Mucosa of descending colon (tissue), 3 donors: ENCODE data around the gene MAGEB1. TPM values are rescaled to one million over a fixed set of nuclear protein-coding genes. Genes with fewer than 3 reads are reported as not detected.

Experiments used
- ATAC-seq: fragments of 200-7000 bp; cut with Tn5 transposase; one replicate; pipeline ENCODE4 v1.9.1; 2020; ENCODE audit warnings: mild to moderate bottlenecking, moderate library complexity
- DNase-seq, 3 donors: peaks; one replicate each; pipeline ENCODE4 v3.0.0-alpha.2; 2020
- H3K36me3 ChIP-seq: fragments of 200-600 bp; one replicate; pipeline ENCODE4 v1.8.0; 2021; ENCODE audit warnings: low read depth, mild to moderate bottlenecking
- H3K4me1 ChIP-seq: fragments of 200-600 bp; one replicate; pipeline ENCODE4 v1.8.0; 2021; ENCODE audit warnings: low read depth, mild to moderate bottlenecking
- H3K4me3 ChIP-seq: fragments of 200-600 bp; one replicate; pipeline ENCODE4 v1.8.0; 2021; ENCODE audit warnings: mild to moderate bottlenecking
- H3K9me3 ChIP-seq: fragments of 200-600 bp; one replicate; pipeline ENCODE4 v1.8.0; 2021; ENCODE audit warnings: mild to moderate bottlenecking
- intact Hi-C, 2 donors: fragments of 100-400 bp; cut with DNase I in 1 of 2; cut with micrococcal nuclease in 1 of 2; formaldehyde crosslinking; loops; one replicate each; pipeline versions ENCODE4 v1.11.0 to v1.11.1; 2022; cut with DNase I, micrococcal nuclease
- total RNA-seq, 3 donors: library from RNA; stranded (reverse); fragmentation: NEBNext Ultra II Directional in 2 of 3; extraction: Animal tissue kit (Norgen Biotek cat#: 25700) in 2 of 3; gene quantifications; one replicate each; pipeline versions ENCODE4 v1.2.1 to v1.2.4, GENCODE V29; 2021 to 2023
- TF ChIP-seq, protein P1 (sequence below): fragments of 200-600 bp; IDR thresholded peaks from one replicate; pipeline ENCODE4 v1.8.0; 2022; ENCODE audit warnings: antibody characterized with exemption, mild to moderate bottlenecking
- donor health status: DM: no; HTN: no; CAD: no; lungs with moderate emphysema.
- donor health status: DM: no; HTN: no; CAD: no.
- donor health status: DM: no; HTN: yes; CAD: no.

Gene MAGEB1
- total RNA-seq, 3 donors from 2014 or later = not detected

DNA sequence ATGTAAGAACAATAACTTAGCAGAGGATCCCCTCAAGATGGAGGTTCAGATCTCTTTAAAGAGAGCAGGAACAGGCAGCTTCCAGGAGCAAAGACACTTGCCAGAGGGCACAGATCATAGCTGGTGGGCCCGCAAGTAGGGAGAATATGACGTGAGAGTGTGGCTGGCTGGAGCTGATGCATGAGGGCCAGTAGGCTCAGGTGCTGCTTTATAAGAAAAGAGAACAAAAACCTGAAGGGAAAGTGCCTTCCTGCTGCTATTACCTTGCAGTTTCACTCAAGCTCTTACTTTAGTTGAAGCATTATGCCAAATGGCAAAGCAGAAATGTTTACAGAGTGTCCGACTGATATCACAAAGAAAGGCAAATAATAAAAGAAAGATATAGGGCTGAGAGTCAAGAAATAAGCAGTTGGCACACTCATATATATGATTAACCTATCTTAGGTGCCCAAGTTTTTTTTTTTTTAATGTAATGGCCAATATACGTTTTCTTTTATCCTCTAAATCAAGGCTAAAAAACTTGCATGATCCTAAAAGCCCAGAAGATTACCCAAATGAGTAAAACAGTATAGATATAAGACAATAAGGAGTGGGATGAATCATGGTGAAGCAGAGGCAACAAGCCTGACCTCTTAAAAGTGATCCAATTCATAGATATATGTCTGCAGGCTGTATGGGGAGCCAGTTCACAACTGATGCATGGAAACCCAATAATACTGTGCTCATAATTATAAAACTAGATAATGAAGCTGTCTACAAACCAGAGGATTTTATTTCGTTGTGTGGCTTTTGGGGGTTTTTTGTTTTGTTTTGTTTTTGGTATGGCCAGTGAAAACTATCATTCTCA lies 49.7 kb downstream of the MAGEB1 start:
- DNase-seq (no peak), ATAC-seq (no peak)
- intact Hi-C loops = no loop called here
- no peaks in the 10 kb centered on the region for H3K9me3 ChIP-seq
- H3K36me3 ChIP-seq = no peaks in the 10 kb centered on the region
- H3K4me3 ChIP-seq = no peak overlapping the region
- TF ChIP-seq, protein P1, sequence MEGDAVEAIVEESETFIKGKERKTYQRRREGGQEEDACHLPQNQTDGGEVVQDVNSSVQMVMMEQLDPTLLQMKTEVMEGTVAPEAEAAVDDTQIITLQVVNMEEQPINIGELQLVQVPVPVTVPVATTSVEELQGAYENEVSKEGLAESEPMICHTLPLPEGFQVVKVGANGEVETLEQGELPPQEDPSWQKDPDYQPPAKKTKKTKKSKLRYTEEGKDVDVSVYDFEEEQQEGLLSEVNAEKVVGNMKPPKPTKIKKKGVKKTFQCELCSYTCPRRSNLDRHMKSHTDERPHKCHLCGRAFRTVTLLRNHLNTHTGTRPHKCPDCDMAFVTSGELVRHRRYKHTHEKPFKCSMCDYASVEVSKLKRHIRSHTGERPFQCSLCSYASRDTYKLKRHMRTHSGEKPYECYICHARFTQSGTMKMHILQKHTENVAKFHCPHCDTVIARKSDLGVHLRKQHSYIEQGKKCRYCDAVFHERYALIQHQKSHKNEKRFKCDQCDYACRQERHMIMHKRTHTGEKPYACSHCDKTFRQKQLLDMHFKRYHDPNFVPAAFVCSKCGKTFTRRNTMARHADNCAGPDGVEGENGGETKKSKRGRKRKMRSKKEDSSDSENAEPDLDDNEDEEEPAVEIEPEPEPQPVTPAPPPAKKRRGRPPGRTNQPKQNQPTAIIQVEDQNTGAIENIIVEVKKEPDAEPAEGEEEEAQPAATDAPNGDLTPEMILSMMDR = no peak
- H3K4me1 ChIP-seq = no peaks in the 10 kb centered on the region

- no peaks in the 10 kb centered on the region for H3K36me3 ChIP-seq
- TF ChIP-seq, protein P1 = no peak
- intact Hi-C loops = no loop called here
- no peak overlapping the region for H3K4me3 ChIP-seq
- DNase-seq (no peak), ATAC-seq (no peak)
- no peaks in the 10 kb centered on the region for H3K4me1 ChIP-seq
- H3K9me3 ChIP-seq = no peaks in the 10 kb centered on the region
Measured at GRCh38 chrX:30301208-30301607, 54.3 kb downstream of the MAGEB1 start.

Other genes starting within 250 kb of the MAGEB1 start
- gene MAGEB2, start 31.6 kb upstream of the MAGEB1 start, total RNA-seq = not detected
- not detected for gene MAGEB3, start 16.5 kb upstream of the MAGEB1 start, total RNA-seq
- gene MAGEB4, start 5.1 kb upstream of the MAGEB1 start, total RNA-seq = not detected
- gene NR0B1, start 62.2 kb downstream of the MAGEB1 start, total RNA-seq = not detected